HepG2 (cell line): Measurements from ENCODE around the gene AUP1. TPM values are rescaled to one million over a fixed set of nuclear protein-coding genes. Genes with fewer than 3 reads are reported as not detected.
A peak's percentile ranks its signal among the peaks of the same experiment; 100 is the strongest.

Source experiments
- ARHGAP35 ChIP-seq: sonication (generic); formaldehyde crosslinking; IDR thresholded peaks from 2 replicates; pipeline ENCODE4 v1.9.0; 2022; ENCODE audit warnings: mild to moderate bottlenecking, inconsistent platforms, moderate library complexity, missing genetic modification reagents, borderline replicate concordance
- ARNTL ChIP-seq: sonication (generic); formaldehyde crosslinking; IDR thresholded peaks from 2 replicates; pipeline ENCODE4 v1.4.0; 2020; ENCODE audit warnings: mild to moderate bottlenecking, missing genetic modification reagents
- ATM ChIP-seq: fragments of 450-650 bp; IDR thresholded peaks from 2 replicates; pipeline ENCODE4 v1.7.1; 2017; ENCODE audit warnings: mild to moderate bottlenecking, borderline replicate concordance
- BORCS8-MEF2B ChIP-seq: sonication (generic); formaldehyde crosslinking; IDR thresholded peaks from 2 replicates; pipeline ENCODE4 v1.8.0; 2022; ENCODE audit warnings: mild to moderate bottlenecking, missing genetic modification reagents
- BRCA1 ChIP-seq: sonication (generic); formaldehyde crosslinking; IDR thresholded peaks from 2 replicates; pipeline ENCODE4 v1.4.0; 2020; ENCODE audit warnings: missing genetic modification reagents
- HES4 ChIP-seq: sonication (generic); formaldehyde crosslinking; IDR thresholded peaks from 2 replicates; pipeline ENCODE4 v1.9.0; 2021; ENCODE audit warnings: mild to moderate bottlenecking, missing genetic modification reagents, borderline replicate concordance
- KAT7 ChIP-seq: IDR thresholded peaks from 2 replicates; pipeline ENCODE4 v1.6.1; 2018; ENCODE audit warnings: borderline replicate concordance, missing compliant biosample characterization
- KDM4B ChIP-seq: sonication (generic); formaldehyde crosslinking; IDR thresholded peaks from 2 replicates; pipeline ENCODE4 v1.4.0; 2020; ENCODE audit warnings: missing genetic modification reagents
- PRDM10 ChIP-seq: sonication (generic); formaldehyde crosslinking; IDR thresholded peaks from 2 replicates; pipeline ENCODE4 v1.4.0; 2020; ENCODE audit warnings: low read depth, missing genetic modification reagents
- PRPF4 ChIP-seq: fragments of 200-400 bp; formaldehyde crosslinking; IDR thresholded peaks from 2 replicates; pipeline ENCODE4 v1.6.1; 2016; ENCODE audit warnings: low read length, low read depth; ENCODE audit not compliant: poor library complexity, severe bottlenecking
- TAF1 ChIP-seq: sonication (generic); formaldehyde crosslinking; IDR thresholded peaks from 2 replicates; pipeline ENCODE4 v1.4.0; 2020; ENCODE audit warnings: missing genetic modification reagents
- TAF15 ChIP-seq: fragments of 200-400 bp; formaldehyde crosslinking; IDR thresholded peaks from one replicate; pipeline ENCODE4 v1.6.1; 2018; ENCODE audit warnings: mild to moderate bottlenecking, low read depth, low read length; ENCODE audit not compliant: poor library complexity, severe bottlenecking
- TARDBP ChIP-seq: sonication (generic); formaldehyde crosslinking; IDR thresholded peaks from 2 replicates; pipeline ENCODE4 v1.8.0; 2022; ENCODE audit warnings: mild to moderate bottlenecking, missing genetic modification reagents
- TIGD3 ChIP-seq: sonication (generic); formaldehyde crosslinking; IDR thresholded peaks from 2 replicates; pipeline ENCODE4 v1.5.1; 2020; ENCODE audit warnings: mild to moderate bottlenecking, missing genetic modification reagents, borderline replicate concordance
- ZFP82 ChIP-seq: sonication (generic); formaldehyde crosslinking; IDR thresholded peaks from 2 replicates; pipeline ENCODE4 v1.5.1; 2020; ENCODE audit warnings: mild to moderate bottlenecking, missing genetic modification reagents, borderline replicate concordance
- ZNF333 ChIP-seq: sonication (generic); formaldehyde crosslinking; IDR thresholded peaks from 2 replicates; pipeline ENCODE4 v1.4.0; 2020; ENCODE audit warnings: mild to moderate bottlenecking, missing genetic modification reagents, borderline replicate concordance
- ZNF350 ChIP-seq: sonication (generic); formaldehyde crosslinking; IDR thresholded peaks from 2 replicates; pipeline ENCODE4 v1.4.0; 2020; ENCODE audit warnings: mild to moderate bottlenecking, low read depth, missing genetic modification reagents, borderline replicate concordance
- ZNF552 ChIP-seq: sonication (generic); formaldehyde crosslinking; IDR thresholded peaks from 2 replicates; pipeline ENCODE4 v1.9.0; 2022; ENCODE audit warnings: missing genetic modification reagents, mild to moderate bottlenecking, borderline replicate concordance
- ZNF781 ChIP-seq: sonication (generic); formaldehyde crosslinking; IDR thresholded peaks from 2 replicates; pipeline ENCODE4 v1.5.1; 2020; ENCODE audit warnings: borderline replicate concordance, mild to moderate bottlenecking, missing genetic modification reagents; ENCODE audit errors: not compliant biosample characterization
- ZNF891 ChIP-seq: sonication (generic); formaldehyde crosslinking; IDR thresholded peaks from 2 replicates; pipeline ENCODE4 v1.5.0; 2020; ENCODE audit warnings: mild to moderate bottlenecking, missing genetic modification reagents
- ZSCAN12 ChIP-seq: sonication (generic); formaldehyde crosslinking; IDR thresholded peaks from 2 replicates; pipeline ENCODE4 v1.9.0; 2021; ENCODE audit warnings: mild to moderate bottlenecking, missing genetic modification reagents
- polyA plus RNA-seq, 8 experiments: library from polyadenylated mRNA; depleted of rRNA in 3 of 8; stranded (reverse) in 7 of 8; unstranded in 1 of 8; fragments of >200 nt; fragmentation: Illumina TruSeq in 4 of 8; extraction: Trizol in 4 of 8; gene quantifications; 2 replicates each; pipeline versions ENCODE4 v1.2.1 to v1.2.3, GENCODE V29; 2011 to 2016; ENCODE audit warnings: low read depth in 4 of 8, missing spikeins in 1 of 8, mixed read lengths in 1 of 8; ENCODE audit not compliant: insufficient read depth in 1 of 8
- total RNA-seq, 5 experiments: library from RNA; depleted of rRNA; stranded (reverse); fragments of >200 nt; fragmentation: Illumina TruSeq; extraction: Trizol; gene quantifications; 2 replicates each; pipeline ENCODE4 v1.2.3, GENCODE V29; 2016; ENCODE audit warnings: low read depth in 1 of 5
- TF ChIP-seq, protein P1 (sequence below): sonication (generic); formaldehyde crosslinking; IDR thresholded peaks from 2 replicates; pipeline ENCODE4 v1.8.0; 2022; ENCODE audit warnings: low read depth, missing genetic modification reagents
- TF ChIP-seq, protein P2 (sequence below): sonication (generic); formaldehyde crosslinking; IDR thresholded peaks from 2 replicates; pipeline ENCODE4 v1.9.0; 2021; ENCODE audit warnings: missing genetic modification reagents, borderline replicate concordance

AUP1 gene
- total and polyA plus RNA-seq, 2 of the 13 experiments (the other 11 are each of a cell fraction or from before 2014, with no cell fraction given) = 174 to 267 TPM

- TF ChIP-seq ZNF350 (CRISPR knock-in tag) (0 out of 2 replicates have a peak, but pooled peaks have one; percentile 49), KAT7 (CRISPR knock-in tag) (no peak), ZNF781 (CRISPR knock-in tag) (no peak), TIGD3 (CRISPR knock-in tag) (no peak), KDM4B (CRISPR knock-in tag) (no peak), ZFP82 (CRISPR knock-in tag) (no peak), ATM (no peak), ZNF552 (CRISPR knock-in tag) (no peak), ZSCAN12 (no peak), PRPF4 (no peak), ARHGAP35 (no peak; the same call in 1 of the 2 replicates), ARNTL (CRISPR knock-in tag) (no peak), ZNF891 (CRISPR knock-in tag) (no peak), TARDBP (CRISPR knock-in tag) (peak; percentile 83), TAF15 (no peak), HES4 (CRISPR knock-in tag) (no peak; the same call in 1 of the 2 replicates), BORCS8-MEF2B (CRISPR knock-in tag) (peak; percentile 75; the same call in 1 of the 2 replicates), ZNF333 (CRISPR knock-in tag) (no peak), BRCA1 (CRISPR knock-in tag) (no peak), PRDM10 (CRISPR knock-in tag) (no peak), TAF1 (peak; percentile 82; the same call in 1 of the 2 replicates)
- TF ChIP-seq, protein P1, sequence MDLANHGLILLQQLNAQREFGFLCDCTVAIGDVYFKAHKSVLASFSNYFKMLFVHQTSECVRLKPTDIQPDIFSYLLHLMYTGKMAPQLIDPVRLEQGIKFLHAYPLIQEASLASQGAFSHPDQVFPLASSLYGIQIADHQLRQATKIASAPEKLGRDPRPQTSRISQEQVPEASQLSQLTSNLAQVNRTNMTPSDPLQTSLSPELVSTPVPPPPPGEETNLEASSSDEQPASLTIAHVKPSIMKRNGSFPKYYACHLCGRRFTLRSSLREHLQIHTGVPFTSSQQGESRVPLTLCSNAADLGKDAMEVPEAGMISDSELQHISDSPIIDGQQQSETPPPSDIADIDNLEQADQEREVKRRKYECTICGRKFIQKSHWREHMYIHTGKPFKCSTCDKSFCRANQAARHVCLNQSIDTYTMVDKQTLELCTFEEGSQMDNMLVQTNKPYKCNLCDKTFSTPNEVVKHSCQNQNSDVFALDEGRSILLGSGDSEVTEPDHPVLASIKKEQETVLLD (CRISPR knock-in tag) = peak; percentile 86
- TF ChIP-seq, protein P2, sequence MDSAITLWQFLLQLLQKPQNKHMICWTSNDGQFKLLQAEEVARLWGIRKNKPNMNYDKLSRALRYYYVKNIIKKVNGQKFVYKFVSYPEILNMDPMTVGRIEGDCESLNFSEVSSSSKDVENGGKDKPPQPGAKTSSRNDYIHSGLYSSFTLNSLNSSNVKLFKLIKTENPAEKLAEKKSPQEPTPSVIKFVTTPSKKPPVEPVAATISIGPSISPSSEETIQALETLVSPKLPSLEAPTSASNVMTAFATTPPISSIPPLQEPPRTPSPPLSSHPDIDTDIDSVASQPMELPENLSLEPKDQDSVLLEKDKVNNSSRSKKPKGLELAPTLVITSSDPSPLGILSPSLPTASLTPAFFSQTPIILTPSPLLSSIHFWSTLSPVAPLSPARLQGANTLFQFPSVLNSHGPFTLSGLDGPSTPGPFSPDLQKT (CRISPR knock-in tag) = no peak
These were observed 27.3 kb downstream of the AUP1 start (continued) for GRCh38 chr2:74502147-74502719.
